ENCODE data around the gene MT1B. TPM values are rescaled to one million over a fixed set of nuclear protein-coding genes. Genes with fewer than 3 reads are reported as not detected.
A peak's percentile ranks its signal among the peaks of the same experiment; 100 is the strongest.
"Not testable (repeated sequence)": the region's sequence is repeated elsewhere in the genome, so short reads cannot be mapped to it uniquely, and the experiment has no call there.

MT1B gene
- total RNA-seq, 1 donor from 2014 or later, result not detected

- H3K9me3 Mint-ChIP-seq, result no peaks in the 10 kb centered on the region
- intact Hi-C loops (cut with micrococcal nuclease), result no loop called here
- H3K36me3 Mint-ChIP-seq (ENCODE audit: low read depth), result no peaks in the 10 kb centered on the region
- DNase-seq, result no peak
- peaks cover 8% of the 10 kb centered on the region for H3K4me1 Mint-ChIP-seq
- peaks cover 30% of the 10 kb centered on the region for H3K27me3 Mint-ChIP-seq
- no peak overlapping the region for H3K27ac Mint-ChIP-seq
- no peak overlapping the region for H3K4me3 Mint-ChIP-seq
Measured at GRCh38 chr16:56653218-56653617, 1.5 kb downstream of the MT1B start.

GRCh38 chr16:56657555-56658326, 6.1 kb downstream of the MT1B start, which contains the start of gene MT1F:
MT1F (plus strand) TSS chr16:56657959; CDS start chr16:56658059, 100 bp downstream.
- H3K27ac Mint-ChIP-seq, result peak within 1 kb of the TSS; percentile 85
- intact Hi-C loops (cut with micrococcal nuclease), result loop anchor here (1.0 to 2.0 kb wide), 2 partner anchors 25 to 49 kb away; partner anchors contain the start of genes MT1X and MT2A
- H3K4me1 Mint-ChIP-seq, result peaks cover 18% of the 10 kb centered on the region

GRCh38 chr16:56658327-56658875, 6.7 kb downstream of the MT1B start:
- no peaks in the 10 kb centered on the region for H3K9me3 Mint-ChIP-seq
- peaks cover 20% of the 10 kb centered on the region for H3K4me1 Mint-ChIP-seq
- H3K36me3 Mint-ChIP-seq (ENCODE audit: low read depth), result peaks cover 3% of the 10 kb centered on the region
- intact Hi-C loops (cut with micrococcal nuclease), result no loop called here
- peak overlapping the region; percentile 92 for H3K4me3 Mint-ChIP-seq
- peaks cover 11% of the 10 kb centered on the region for H3K27me3 Mint-ChIP-seq
- H3K27ac Mint-ChIP-seq, result peak overlapping the region; percentile 85
- DNase-seq, result no peak

More at GRCh38 chr16:56657555-56658326, 6.1 kb downstream of the MT1B start, which contains the start of gene MT1F:
- DNase-seq, result peak; percentile 87
- Mint-ChIP-seq H3K4me3 (peak within 1 kb of the TSS; percentile 92), H3K36me3 (ENCODE audit: low read depth) (peaks cover 3% of the 10 kb centered on the region), H3K27me3 (peaks cover 14% of the 10 kb centered on the region), H3K9me3 (no peaks in the 10 kb centered on the region)

- no peaks in the 10 kb centered on the region for H3K9me3 Mint-ChIP-seq
- peak; percentile 80 for DNase-seq
- peak overlapping the region; percentile 85 for H3K4me3 Mint-ChIP-seq
- H3K36me3 Mint-ChIP-seq (ENCODE audit: low read depth), result peaks cover 3% of the 10 kb centered on the region
- peaks cover 21% of the 10 kb centered on the region for H3K27me3 Mint-ChIP-seq
- H3K4me1 Mint-ChIP-seq, result peaks cover 27% of the 10 kb centered on the region
- intact Hi-C loops (cut with micrococcal nuclease), result loop anchor here (2.0 kb wide), 1 partner anchor 20 kb away; no protein-coding TSS in a partner anchor
- H3K27ac Mint-ChIP-seq, result peak overlapping the region; percentile 86
Measured at GRCh38 chr16:56662357-56663354, 11.0 kb downstream of the MT1B start.

- H3K27ac Mint-ChIP-seq, result no peak overlapping the region
- H3K4me1 Mint-ChIP-seq, result peaks cover 36% of the 10 kb centered on the region
- DNase-seq, result no peak
- H3K9me3 Mint-ChIP-seq, result no peaks in the 10 kb centered on the region
- no peak overlapping the region for H3K4me3 Mint-ChIP-seq
- peaks cover 5% of the 10 kb centered on the region for H3K36me3 Mint-ChIP-seq (ENCODE audit: low read depth)
- intact Hi-C loops (cut with micrococcal nuclease), result no loop called here
- peaks cover 36% of the 10 kb centered on the region for H3K27me3 Mint-ChIP-seq
Measured at GRCh38 chr16:56664506-56664905, 12.8 kb downstream of the MT1B start.

- intact Hi-C loops (cut with micrococcal nuclease); DNase-seq; H3K4me3 Mint-ChIP-seq; H3K36me3 Mint-ChIP-seq (ENCODE audit: low read depth); H3K27ac Mint-ChIP-seq; H3K9me3 Mint-ChIP-seq: not testable (repeated sequence)
- Mint-ChIP-seq H3K4me1 (peaks cover 39% of the 10 kb centered on the region), H3K27me3 (peaks cover 45% of the 10 kb centered on the region)
Measured at GRCh38 chr16:56665286-56666261, 13.9 kb downstream of the MT1B start.

GRCh38 chr16:56667581-56668571, 16.2 kb downstream of the MT1B start, which contains the start of gene MT1G:
MT1G (minus strand) TSS chr16:56668065; CDS start chr16:56667993, 72 bp downstream.
- Mint-ChIP-seq H3K36me3 (ENCODE audit: low read depth) (peaks cover 2% of the 10 kb centered on the region), H3K4me1 (peaks cover 37% of the 10 kb centered on the region), H3K4me3 (peak within 1 kb of the TSS; percentile 72), H3K27ac (no peak within 1 kb of the TSS), H3K27me3 (peaks cover 60% of the 10 kb centered on the region), H3K9me3 (no peaks in the 10 kb centered on the region)
- intact Hi-C loops (cut with micrococcal nuclease), result no loop called here
- DNase-seq, result peak; percentile 87

- peaks cover 2% of the 10 kb centered on the region for H3K36me3 Mint-ChIP-seq (ENCODE audit: low read depth)
- intact Hi-C loops (cut with micrococcal nuclease), result no loop called here
- H3K27ac Mint-ChIP-seq, result no peak within 1 kb of the TSS
- H3K4me3 Mint-ChIP-seq, result peak within 1 kb of the TSS; percentile 22
- peaks cover 66% of the 10 kb centered on the region for H3K27me3 Mint-ChIP-seq
- H3K4me1 Mint-ChIP-seq, result peaks cover 36% of the 10 kb centered on the region
- no peaks in the 10 kb centered on the region for H3K9me3 Mint-ChIP-seq
- peak; percentile 72 for DNase-seq
Measured at GRCh38 chr16:56669005-56669839, 17.5 kb downstream of the MT1B start, which contains the start of gene MT1H. MT1H (plus strand) TSS chr16:56669814; CDS start chr16:56669885, 71 bp downstream.

- Mint-ChIP-seq H3K4me1 (peaks cover 35% of the 10 kb centered on the region), H3K27me3 (peaks cover 68% of the 10 kb centered on the region), H3K27ac (no peak overlapping the region), H3K4me3 (peak overlapping the region; percentile 22), H3K9me3 (no peaks in the 10 kb centered on the region), H3K36me3 (ENCODE audit: low read depth) (peaks cover 2% of the 10 kb centered on the region)
- intact Hi-C loops (cut with micrococcal nuclease), result no loop called here
- no peak for DNase-seq
Measured at GRCh38 chr16:56669840-56670619, 18.3 kb downstream of the MT1B start.

- Mint-ChIP-seq H3K36me3 (ENCODE audit: low read depth) (peaks cover 2% of the 10 kb centered on the region), H3K4me1 (peaks cover 38% of the 10 kb centered on the region), H3K9me3 (no peaks in the 10 kb centered on the region), H3K27me3 (peaks cover 73% of the 10 kb centered on the region), H3K27ac (no peak overlapping the region), H3K4me3 (no peak overlapping the region)
- intact Hi-C loops (cut with micrococcal nuclease), result no loop called here
- no peak for DNase-seq
Measured at GRCh38 chr16:56670620-56670934, 18.9 kb downstream of the MT1B start.
